ENCODE results near the gene KCND3.
"Not testable (repeated sequence)": the region's sequence is repeated elsewhere in the genome, so short reads cannot be mapped to it uniquely, and the experiment has no call there.

Gene KCND3

DNA sequence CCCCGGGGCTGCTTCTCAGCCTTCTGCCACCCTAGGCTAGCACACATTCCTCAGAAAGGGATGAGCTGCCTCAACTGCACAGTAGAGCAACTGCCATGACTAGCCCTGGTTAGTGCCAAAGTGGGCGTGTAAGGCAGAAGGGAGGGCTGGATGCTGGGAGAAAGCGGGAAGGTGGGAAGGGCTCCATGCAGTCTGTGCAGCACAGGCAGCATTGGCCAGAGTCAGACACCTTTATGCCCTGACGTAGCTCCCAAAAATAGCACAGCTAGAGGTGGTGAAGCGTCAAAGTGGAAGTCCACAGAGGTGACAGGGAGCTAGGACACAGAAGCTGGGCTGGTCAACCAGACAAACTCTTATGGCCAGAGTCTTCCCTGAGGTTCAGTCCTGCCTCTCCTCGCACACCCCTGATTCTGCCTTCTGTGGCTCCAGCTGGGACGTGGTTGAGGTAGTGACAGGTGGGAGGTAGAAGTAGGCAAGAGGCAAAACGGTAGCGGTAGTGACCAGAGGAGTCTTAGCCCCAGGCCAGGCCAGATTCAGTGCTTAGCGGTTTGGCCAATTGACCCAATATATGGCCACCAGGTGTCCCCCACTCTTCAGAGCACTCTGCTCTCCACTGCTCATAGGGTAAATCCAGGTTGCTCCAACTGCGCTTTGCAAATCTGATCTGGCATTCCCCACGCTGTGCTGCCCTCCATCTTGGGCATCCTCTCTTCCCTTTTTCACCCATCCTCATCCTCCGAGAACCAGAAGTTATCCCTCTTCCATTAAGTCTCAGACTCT, 188.2 kb downstream of the KCND3 start:
- TF ChIP-seq, protein P1, sequence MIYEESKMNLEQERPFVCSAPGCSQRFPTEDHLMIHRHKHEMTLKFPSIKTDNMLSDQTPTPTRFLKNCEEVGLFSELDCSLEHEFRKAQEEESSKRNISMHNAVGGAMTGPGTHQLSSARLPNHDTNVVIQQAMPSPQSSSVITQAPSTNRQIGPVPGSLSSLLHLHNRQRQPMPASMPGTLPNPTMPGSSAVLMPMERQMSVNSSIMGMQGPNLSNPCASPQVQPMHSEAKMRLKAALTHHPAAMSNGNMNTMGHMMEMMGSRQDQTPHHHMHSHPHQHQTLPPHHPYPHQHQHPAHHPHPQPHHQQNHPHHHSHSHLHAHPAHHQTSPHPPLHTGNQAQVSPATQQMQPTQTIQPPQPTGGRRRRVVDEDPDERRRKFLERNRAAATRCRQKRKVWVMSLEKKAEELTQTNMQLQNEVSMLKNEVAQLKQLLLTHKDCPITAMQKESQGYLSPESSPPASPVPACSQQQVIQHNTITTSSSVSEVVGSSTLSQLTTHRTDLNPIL (CRISPR knock-in tag; IDR thresholded peaks at IDR 0.05; ENCODE audit: low read depth), result no peak
- TF ChIP-seq SNAI2 (CRISPR knock-in tag; IDR thresholded peaks at IDR 0.05), result no peak
- no peak for TF ChIP-seq GLIS3 (CRISPR knock-in tag; IDR thresholded peaks at IDR 0.05)
- TF ChIP-seq ZNF70 (CRISPR knock-in tag; IDR thresholded peaks at IDR 0.05), result no peak
- TF ChIP-seq ISL1 (CRISPR knock-in tag; IDR thresholded peaks at IDR 0.05), result no peak
- TF ChIP-seq ZNF565 (CRISPR knock-in tag; conservative IDR thresholded peaks at IDR 0.05; ENCODE audit: low read depth), result no peak
- no peak for TF ChIP-seq ZC3H10 (CRISPR knock-in tag; IDR thresholded peaks at IDR 0.05)
- no peak for TF ChIP-seq TOX (CRISPR knock-in tag; IDR thresholded peaks at IDR 0.05; ENCODE audit: borderline replicate concordance)
- TF ChIP-seq BACH2 (CRISPR knock-in tag; IDR thresholded peaks at IDR 0.05; ENCODE audit: borderline replicate concordance), result no peak
- TF ChIP-seq TCF4 (CRISPR knock-in tag; IDR thresholded peaks at IDR 0.05; ENCODE audit: borderline replicate concordance), result no peak
- no peak for TF ChIP-seq ZFP3 (CRISPR knock-in tag; IDR thresholded peaks at IDR 0.05)
- TF ChIP-seq, protein P2, sequence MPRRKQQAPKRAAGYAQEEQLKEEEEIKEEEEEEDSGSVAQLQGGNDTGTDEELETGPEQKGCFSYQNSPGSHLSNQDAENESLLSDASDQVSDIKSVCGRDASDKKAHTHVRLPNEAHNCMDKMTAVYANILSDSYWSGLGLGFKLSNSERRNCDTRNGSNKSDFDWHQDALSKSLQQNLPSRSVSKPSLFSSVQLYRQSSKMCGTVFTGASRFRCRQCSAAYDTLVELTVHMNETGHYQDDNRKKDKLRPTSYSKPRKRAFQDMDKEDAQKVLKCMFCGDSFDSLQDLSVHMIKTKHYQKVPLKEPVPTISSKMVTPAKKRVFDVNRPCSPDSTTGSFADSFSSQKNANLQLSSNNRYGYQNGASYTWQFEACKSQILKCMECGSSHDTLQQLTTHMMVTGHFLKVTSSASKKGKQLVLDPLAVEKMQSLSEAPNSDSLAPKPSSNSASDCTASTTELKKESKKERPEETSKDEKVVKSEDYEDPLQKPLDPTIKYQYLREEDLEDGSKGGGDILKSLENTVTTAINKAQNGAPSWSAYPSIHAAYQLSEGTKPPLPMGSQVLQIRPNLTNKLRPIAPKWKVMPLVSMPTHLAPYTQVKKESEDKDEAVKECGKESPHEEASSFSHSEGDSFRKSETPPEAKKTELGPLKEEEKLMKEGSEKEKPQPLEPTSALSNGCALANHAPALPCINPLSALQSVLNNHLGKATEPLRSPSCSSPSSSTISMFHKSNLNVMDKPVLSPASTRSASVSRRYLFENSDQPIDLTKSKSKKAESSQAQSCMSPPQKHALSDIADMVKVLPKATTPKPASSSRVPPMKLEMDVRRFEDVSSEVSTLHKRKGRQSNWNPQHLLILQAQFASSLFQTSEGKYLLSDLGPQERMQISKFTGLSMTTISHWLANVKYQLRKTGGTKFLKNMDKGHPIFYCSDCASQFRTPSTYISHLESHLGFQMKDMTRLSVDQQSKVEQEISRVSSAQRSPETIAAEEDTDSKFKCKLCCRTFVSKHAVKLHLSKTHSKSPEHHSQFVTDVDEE (CRISPR knock-in tag; IDR thresholded peaks at IDR 0.05), result no peak
- TF ChIP-seq, protein P3, sequence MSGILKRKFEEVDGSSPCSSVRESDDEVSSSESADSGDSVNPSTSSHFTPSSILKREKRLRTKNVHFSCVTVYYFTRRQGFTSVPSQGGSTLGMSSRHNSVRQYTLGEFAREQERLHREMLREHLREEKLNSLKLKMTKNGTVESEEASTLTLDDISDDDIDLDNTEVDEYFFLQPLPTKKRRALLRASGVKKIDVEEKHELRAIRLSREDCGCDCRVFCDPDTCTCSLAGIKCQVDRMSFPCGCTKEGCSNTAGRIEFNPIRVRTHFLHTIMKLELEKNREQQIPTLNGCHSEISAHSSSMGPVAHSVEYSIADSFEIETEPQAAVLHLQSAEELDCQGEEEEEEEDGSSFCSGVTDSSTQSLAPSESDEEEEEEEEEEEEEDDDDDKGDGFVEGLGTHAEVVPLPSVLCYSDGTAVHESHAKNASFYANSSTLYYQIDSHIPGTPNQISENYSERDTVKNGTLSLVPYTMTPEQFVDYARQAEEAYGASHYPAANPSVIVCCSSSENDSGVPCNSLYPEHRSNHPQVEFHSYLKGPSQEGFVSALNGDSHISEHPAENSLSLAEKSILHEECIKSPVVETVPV (CRISPR knock-in tag; IDR thresholded peaks at IDR 0.05), result no peak
- no peak for TF ChIP-seq ZFP30 (CRISPR knock-in tag; IDR thresholded peaks at IDR 0.05)
- TF ChIP-seq RARB (CRISPR knock-in tag; IDR thresholded peaks at IDR 0.05), result no peak
- no peak for TF ChIP-seq ARNTL (CRISPR knock-in tag; IDR thresholded peaks at IDR 0.05; ENCODE audit: borderline replicate concordance, low read depth)
- TF ChIP-seq ZNF8 (CRISPR knock-in tag; IDR thresholded peaks at IDR 0.05), result no peak
- TF ChIP-seq PPARA (CRISPR knock-in tag; IDR thresholded peaks at IDR 0.05; ENCODE audit: borderline replicate concordance), result no peak
- no peak for TF ChIP-seq OSR1 (CRISPR knock-in tag; IDR thresholded peaks at IDR 0.05)
- ATAC-seq, result no peak

DNA sequence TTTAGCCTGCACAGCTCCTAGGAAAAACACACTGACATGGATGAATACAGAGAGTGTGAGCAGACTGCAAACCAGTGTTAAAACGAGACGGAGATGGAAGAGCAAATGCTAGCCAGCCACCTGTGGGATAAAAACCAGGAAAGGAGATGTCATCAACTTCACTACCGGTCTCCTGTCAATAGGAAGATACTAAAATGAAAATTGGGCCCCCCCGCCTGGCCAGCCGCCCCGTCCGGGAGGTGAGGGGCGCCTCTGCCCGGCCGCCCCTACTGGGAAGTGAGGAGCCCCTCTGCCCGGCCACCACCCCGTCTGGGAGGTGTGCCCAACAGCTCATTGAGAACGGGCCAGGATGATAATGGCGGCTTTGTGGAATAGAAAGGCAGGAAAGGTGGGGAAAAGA, 189.7 kb downstream of the KCND3 start:
- ATAC-seq, result not testable (repeated sequence)

DNA sequence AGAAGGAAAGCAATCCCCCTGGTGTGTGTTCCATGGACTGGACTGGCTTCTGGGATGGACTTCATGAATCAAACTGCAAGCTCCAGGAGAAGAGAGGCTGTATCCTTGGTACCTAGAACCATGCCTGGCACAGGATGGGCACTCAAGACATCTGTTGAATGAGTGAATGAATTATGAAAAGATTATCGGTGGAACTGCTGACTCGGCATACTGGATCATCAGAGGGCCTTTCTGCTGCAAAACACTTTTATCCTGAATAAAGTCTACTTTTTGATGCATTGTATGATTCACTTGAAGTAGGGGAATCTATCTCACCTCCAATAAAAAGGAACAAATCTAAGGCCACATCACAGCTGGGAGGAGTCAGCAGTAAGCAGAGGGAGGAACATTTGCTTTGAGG, 190.9 kb downstream of the KCND3 start:
- TF ChIP-seq ARNTL (CRISPR knock-in tag; IDR thresholded peaks at IDR 0.05; ENCODE audit: borderline replicate concordance, low read depth), result no peak
- no peak for TF ChIP-seq RARB (CRISPR knock-in tag; IDR thresholded peaks at IDR 0.05)
- TF ChIP-seq, protein P1 (CRISPR knock-in tag; IDR thresholded peaks at IDR 0.05; ENCODE audit: low read depth), result no peak
- TF ChIP-seq OSR1 (CRISPR knock-in tag; IDR thresholded peaks at IDR 0.05), result no peak
- TF ChIP-seq ZFP3 (CRISPR knock-in tag; IDR thresholded peaks at IDR 0.05), result no peak
- no peak for ATAC-seq

DNA sequence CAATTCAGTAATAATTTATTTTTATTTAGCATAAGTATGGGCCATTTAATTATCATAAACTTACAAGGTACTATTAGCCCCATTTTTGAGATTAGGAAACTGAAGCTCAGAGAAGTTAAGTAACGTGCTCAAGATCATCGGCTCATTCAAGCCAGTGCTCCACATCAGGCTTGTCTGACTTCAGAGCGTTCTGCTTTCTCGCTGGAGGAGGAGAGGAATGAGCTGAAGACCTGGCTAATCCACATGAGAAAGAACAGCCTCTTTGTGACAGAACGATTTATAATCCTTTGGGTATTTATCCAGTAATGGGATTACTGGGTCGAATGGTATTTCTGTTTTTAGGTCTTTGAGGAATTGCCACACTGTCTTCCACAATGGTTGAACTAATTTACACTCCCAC, 194.1 kb downstream of the KCND3 start:
- no peak for TF ChIP-seq BACH2 (CRISPR knock-in tag; IDR thresholded peaks at IDR 0.05; ENCODE audit: borderline replicate concordance)
- no peak for ATAC-seq

DNA sequence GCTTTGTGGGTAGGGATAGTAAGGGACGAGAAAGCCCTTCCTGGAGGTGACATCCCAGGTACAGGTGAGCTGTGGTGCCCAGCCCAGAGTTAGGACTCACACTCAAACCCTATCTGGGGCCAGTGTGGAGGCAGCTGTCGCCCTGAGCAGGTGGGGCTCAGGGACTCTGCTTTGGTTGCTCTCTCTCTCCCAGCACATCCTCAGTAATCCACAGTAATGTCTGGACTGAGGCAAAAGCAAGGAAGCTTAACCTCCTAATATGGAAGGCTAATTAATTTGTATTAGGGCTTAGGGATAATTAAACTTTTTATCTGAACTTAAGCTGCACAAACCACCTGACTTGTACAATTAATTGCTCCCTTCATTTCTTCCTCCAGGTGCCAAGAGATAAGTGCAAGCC, 195.5 kb downstream of the KCND3 start:
- no peak for ATAC-seq
- no peak for TF ChIP-seq OSR1 (CRISPR knock-in tag; IDR thresholded peaks at IDR 0.05)
- no peak for TF ChIP-seq ZFP3 (CRISPR knock-in tag; IDR thresholded peaks at IDR 0.05)
- TF ChIP-seq ZFP30 (CRISPR knock-in tag; IDR thresholded peaks at IDR 0.05), result no peak
- TF ChIP-seq, protein P4, sequence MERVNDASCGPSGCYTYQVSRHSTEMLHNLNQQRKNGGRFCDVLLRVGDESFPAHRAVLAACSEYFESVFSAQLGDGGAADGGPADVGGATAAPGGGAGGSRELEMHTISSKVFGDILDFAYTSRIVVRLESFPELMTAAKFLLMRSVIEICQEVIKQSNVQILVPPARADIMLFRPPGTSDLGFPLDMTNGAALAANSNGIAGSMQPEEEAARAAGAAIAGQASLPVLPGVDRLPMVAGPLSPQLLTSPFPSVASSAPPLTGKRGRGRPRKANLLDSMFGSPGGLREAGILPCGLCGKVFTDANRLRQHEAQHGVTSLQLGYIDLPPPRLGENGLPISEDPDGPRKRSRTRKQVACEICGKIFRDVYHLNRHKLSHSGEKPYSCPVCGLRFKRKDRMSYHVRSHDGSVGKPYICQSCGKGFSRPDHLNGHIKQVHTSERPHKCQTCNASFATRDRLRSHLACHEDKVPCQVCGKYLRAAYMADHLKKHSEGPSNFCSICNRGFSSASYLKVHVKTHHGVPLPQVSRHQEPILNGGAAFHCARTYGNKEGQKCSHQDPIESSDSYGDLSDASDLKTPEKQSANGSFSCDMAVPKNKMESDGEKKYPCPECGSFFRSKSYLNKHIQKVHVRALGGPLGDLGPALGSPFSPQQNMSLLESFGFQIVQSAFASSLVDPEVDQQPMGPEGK (CRISPR knock-in tag; IDR thresholded peaks at IDR 0.05; ENCODE audit: borderline replicate concordance), result no peak
- TF ChIP-seq, protein P2 (CRISPR knock-in tag; IDR thresholded peaks at IDR 0.05), result no peak
- TF ChIP-seq RARB (CRISPR knock-in tag; IDR thresholded peaks at IDR 0.05), result no peak
- TF ChIP-seq ZNF8 (CRISPR knock-in tag; IDR thresholded peaks at IDR 0.05), result no peak
- TF ChIP-seq CSDC2 (CRISPR knock-in tag; IDR thresholded peaks at IDR 0.05), result no peak
- TF ChIP-seq TOX (CRISPR knock-in tag; IDR thresholded peaks at IDR 0.05; ENCODE audit: borderline replicate concordance), result no peak
- TF ChIP-seq SNAI2 (CRISPR knock-in tag; IDR thresholded peaks at IDR 0.05), result no peak
- no peak for TF ChIP-seq ZC3H10 (CRISPR knock-in tag; IDR thresholded peaks at IDR 0.05)
- TF ChIP-seq ZNF565 (CRISPR knock-in tag; conservative IDR thresholded peaks at IDR 0.05; ENCODE audit: low read depth), result no peak
- TF ChIP-seq ARNTL (CRISPR knock-in tag; IDR thresholded peaks at IDR 0.05; ENCODE audit: borderline replicate concordance, low read depth), result no peak

Data from SK-N-SH treated with all-trans-retinoic acid at 6 μM for 48 hours (cell line).